Transverse colon (tissue), 4 donors: ENCODE data around the gene FRMD6. TPM values are rescaled to one million over a fixed set of nuclear protein-coding genes. Genes with fewer than 3 reads are reported as not detected.

ENCODE experiments used
- DNase-seq: peaks from one replicate; pipeline ENCODE4 v3.0.0-alpha.2; 2019
- H3K27ac ChIP-seq, 4 donors: fragments of 200-600 bp; sonication (generic); 2 replicates each; pipeline ENCODE4 v1.5.1; 2016 to 2018; ENCODE audit warnings: inconsistent platforms in 4 of 4
- H3K27me3 ChIP-seq: fragments of 200-600 bp; sonication (generic); 2 replicates; pipeline ENCODE4 v1.5.1; 2017; ENCODE audit warnings: inconsistent platforms
- H3K36me3 ChIP-seq, 4 donors: fragments of 200-600 bp; sonication (generic); 2 replicates each; pipeline ENCODE4 v1.5.1; 2017 to 2019; ENCODE audit warnings: inconsistent platforms in 4 of 4
- H3K4me1 ChIP-seq, 4 donors: fragments of 200-600 bp; sonication (generic); 2 replicates each; pipeline ENCODE4 v1.5.1; 2017 to 2020; ENCODE audit warnings: inconsistent platforms in 4 of 4
- H3K4me3 ChIP-seq, 4 donors: fragments of 200-600 bp; sonication (generic); 1 replicate in 1 of 4; 2 replicates in 3 of 4; pipeline versions ENCODE4 v1.5.1 to v1.6.1; 2017 to 2019; ENCODE audit warnings: inconsistent platforms in 4 of 4
- H3K9me3 ChIP-seq, 2 donors: fragments of 200-600 bp; sonication (generic); 2 replicates each; pipeline ENCODE4 v1.5.1; 2017 to 2019; ENCODE audit warnings: inconsistent platforms in 2 of 2
- CTCF ChIP-seq, 5 experiments: fragments of 200-600 bp in 3 of 5; fragments of 450-650 bp in 2 of 5; sonication (generic) in 3 of 5; IDR thresholded peaks; 1 replicate in 2 of 5; 2 replicates in 3 of 5; pipeline ENCODE4 v1.5.1; 2016 to 2017; ENCODE audit warnings: antibody characterized with exemption in 5 of 5, inconsistent platforms in 3 of 5, mild to moderate bottlenecking in 2 of 5, moderate library complexity in 1 of 5
- EP300 ChIP-seq: sonication (generic); formaldehyde crosslinking; IDR thresholded peaks from one replicate; pipeline ENCODE4 v1.6.1; 2017; ENCODE audit warnings: antibody characterized with exemption, low read depth
- POLR2A ChIP-seq: fragments of 450-650 bp; IDR thresholded peaks from one replicate; pipeline ENCODE4 v1.6.1; 2016; ENCODE audit warnings: antibody characterized with exemption, mild to moderate bottlenecking, moderate library complexity
- POLR2AphosphoS5 ChIP-seq, 3 donors: sonication (generic); formaldehyde crosslinking; IDR thresholded peaks; one replicate each; pipeline ENCODE4 v1.6.1; 2016; ENCODE audit warnings: antibody characterized with exemption in 3 of 3
- WGBS, 2 donors: methylation state at CpG; one replicate each; pipeline ENCODE4 v1.1.5; 2018; ENCODE audit warnings: low coverage in 1 of 2; 5-methylcytosine and 5-hydroxymethylcytosine counted together
- in situ Hi-C, 4 donors: fragments of 200-750 bp; cut with MboI; loops; one replicate each; pipeline versions ENCODE4 v1.15.0 to v1.15.1; 2017; ENCODE audit warnings: low sequenced_read_pairs in 3 of 4, low pct_ligation_motif_present in 1 of 4, low pct_unique_long_range_greater_than_20kb in 1 of 4
- intact Hi-C: fragments of 100-400 bp; cut with DNase I; formaldehyde crosslinking; loops from one replicate; pipeline ENCODE4 v1.15.1; 2023; ENCODE audit warnings: low total_unique reads
- total RNA-seq, 4 donors: library from RNA; depleted of rRNA; stranded (reverse); fragments of >200 nt; gene quantifications; one replicate each; pipeline ENCODE4 v1.1.0, GENCODE V29; 2016

FRMD6 gene
- total RNA-seq, 4 donors from 2014 or later: 8.4 to 21.7 (median 11.7) TPM

GRCh38 chr14:51610771-51611170 lies 40.9 kb upstream of the FRMD6 start:
- no peaks in the 10 kb centered on the region for H3K36me3 ChIP-seq
- no peak overlapping the region for H3K4me3 ChIP-seq
- no peaks in the 10 kb centered on the region for H3K27me3 ChIP-seq
- no peak for DNase-seq
- no peak overlapping the region for H3K27ac ChIP-seq
- TF ChIP-seq EP300 (no peak), CTCF (IDR thresholded peaks at IDR 0.05) (no peak), POLR2A (no peak), POLR2AphosphoS5 (IDR thresholded peaks at IDR 0.05) (no peak)
- H3K4me1 ChIP-seq: no peaks in the 10 kb centered on the region
- no peaks in the 10 kb centered on the region for H3K9me3 ChIP-seq
- WGBS, 2 donors: 71 to 75% methylated on average over 1 of the region's 1 CpG
- intact Hi-C loops (no loop called here), in situ Hi-C loops (no loop called here)

GRCh38 chr14:51612449-51612848 lies 39.3 kb upstream of the FRMD6 start:
- WGBS, 2 donors: 57 to 60% methylated on average over 1 of the region's 1 CpG
- H3K27ac ChIP-seq: no peak overlapping the region
- peaks cover 0 to 6% (median 0%) of the 10 kb centered on the region in 4 donors for H3K4me1 ChIP-seq
- no peak overlapping the region for H3K4me3 ChIP-seq
- H3K27me3 ChIP-seq: no peaks in the 10 kb centered on the region
- TF ChIP-seq POLR2AphosphoS5 (IDR thresholded peaks at IDR 0.05) (no peak), POLR2A (no peak), EP300 (no peak), CTCF (IDR thresholded peaks at IDR 0.05) (no peak)
- in situ Hi-C loops (no loop called here), intact Hi-C loops (no loop called here)
- DNase-seq: no peak
- H3K9me3 ChIP-seq: no peaks in the 10 kb centered on the region
- H3K36me3 ChIP-seq: no peaks in the 10 kb centered on the region

- 72 to 78% methylated on average over 3 of the region's 3 CpGs for WGBS, 2 donors
- intact Hi-C loops (no loop called here), in situ Hi-C loops (no loop called here)
- no peak for TF ChIP-seq POLR2A
- no peak for TF ChIP-seq EP300
- TF ChIP-seq POLR2AphosphoS5 (IDR thresholded peaks at IDR 0.05): no peak
- TF ChIP-seq CTCF (IDR thresholded peaks at IDR 0.05): no peak
- H3K36me3 ChIP-seq: no peaks in the 10 kb centered on the region
- no peaks in the 10 kb centered on the region for H3K27me3 ChIP-seq
- no peak overlapping the region for H3K4me3 ChIP-seq
- no peak overlapping the region for H3K27ac ChIP-seq
- H3K9me3 ChIP-seq: no peaks in the 10 kb centered on the region
- H3K4me1 ChIP-seq: peaks cover 0 to 6% (median 0%) of the 10 kb centered on the region in 4 donors
- DNase-seq: no peak
These were observed 38.3 kb upstream of the FRMD6 start for GRCh38 chr14:51613416-51613815.

- Histone ChIP-seq H3K36me3 (no peaks in the 10 kb centered on the region), H3K27me3 (no peaks in the 10 kb centered on the region), H3K4me1 (peaks cover 0 to 6% (median 0%) of the 10 kb centered on the region in 4 donors), H3K27ac (no peak overlapping the region), H3K9me3 (no peaks in the 10 kb centered on the region), H3K4me3 (no peak overlapping the region)
- intact Hi-C loops (no loop called here), in situ Hi-C loops (no loop called here)
- no peak for DNase-seq
- no peak for TF ChIP-seq POLR2A
- no peak for TF ChIP-seq POLR2AphosphoS5 (IDR thresholded peaks at IDR 0.05)
- TF ChIP-seq EP300: no peak
These were observed 37.0 kb upstream of the FRMD6 start for GRCh38 chr14:51614707-51615106.

GRCh38 chr14:51616256-51616655 lies 35.5 kb upstream of the FRMD6 start:
- H3K4me3 ChIP-seq: no peak overlapping the region
- intact Hi-C loops: no loop called here
- no peaks in the 10 kb centered on the region for H3K36me3 ChIP-seq
- in situ Hi-C loops: no loop called here
- DNase-seq: no peak
- H3K9me3 ChIP-seq: no peaks in the 10 kb centered on the region
- TF ChIP-seq POLR2AphosphoS5 (IDR thresholded peaks at IDR 0.05) (no peak), POLR2A (no peak), EP300 (no peak), CTCF (IDR thresholded peaks at IDR 0.05) (no peak)
- H3K27ac ChIP-seq: no peak overlapping the region
- WGBS, 2 donors: 60 to 100% methylated on average over 1 of the region's 1 CpG
- peaks cover 0 to 6% (median 0%) of the 10 kb centered on the region in 4 donors for H3K4me1 ChIP-seq
- H3K27me3 ChIP-seq: no peaks in the 10 kb centered on the region
